Cardiac septum (tissue), 1 donor: ENCODE results near the gene ZNF836. TPM values are rescaled to one million over a fixed set of nuclear protein-coding genes. Genes with fewer than 3 reads are reported as not detected.

Source experiments
- DNase-seq: peaks from one replicate; pipeline ENCODE4 v3.0.0-alpha.2; 2020; ENCODE audit warnings: low spot score
- intact Hi-C: fragments of 100-400 bp; cut with DNase I; formaldehyde crosslinking; loops from one replicate; pipeline ENCODE4 v1.14.0; 2022
- total RNA-seq: library from RNA; stranded (reverse); fragmentation: NEBNext Ultra II Directional; extraction: Animal tissue kit (Norgen Biotek cat#: 25700); gene quantifications from one replicate; pipeline ENCODE4 v1.2.1, GENCODE V29; 2021
- donor health status: DM: no; HTN: no; CAD: no.

Gene ZNF836
- total RNA-seq, 1 donor from 2014 or later = 5.9 TPM

- DNase-seq = peak; percentile 100
- intact Hi-C loops = loop anchor here (1.0 kb wide), 2 partner anchors 19 to 51 kb away; partner anchors contain the start of genes ZNF616 and ZNF836
Observed at GRCh38 chr19:52189735-52190486, 18.5 kb upstream of the ZNF836 start, which contains the start of gene PPP2R1A. Gene PPP2R1A, plus strand, starts transcription at chr19:52190052. Its CDS starts 45 bp downstream, at chr19:52190097.

GRCh38 chr19:52188822-52189734 lies 17.7 kb upstream of the ZNF836 start:
- DNase-seq = no peak
- intact Hi-C loops = loop anchor here (1.0 kb wide), 2 partner anchors 18 to 50 kb away; partner anchors contain the start of genes ZNF616 and ZNF836

- intact Hi-C loops = no loop called here
Observed at GRCh38 chr19:52187407-52187806, 16.0 kb upstream of the ZNF836 start.

GRCh38 chr19:52176574-52176973 lies 5.2 kb upstream of the ZNF836 start:
- intact Hi-C loops = no loop called here
- DNase-seq = no peak

More at GRCh38 chr19:52187407-52187806, 16.0 kb upstream of the ZNF836 start:
- DNase-seq = no peak

- DNase-seq = no peak
- intact Hi-C loops = loop anchor here (5.0 kb wide), 1 partner anchor 35 kb away; the partner anchor contains the start of gene ZNF616
Observed at GRCh38 chr19:52172347-52172746, 926 bp upstream of the ZNF836 start.

- intact Hi-C loops = loop anchor here (1.0 to 5.0 kb wide), 2 partner anchors 18 to 34 kb away; partner anchors contain the start of gene ZNF616
- no peak for DNase-seq
Observed at GRCh38 chr19:52170863-52171320, 529 bp downstream of the ZNF836 start.

- intact Hi-C loops = loop anchor here (5.0 kb wide), 1 partner anchor 33 kb away; the partner anchor contains the start of gene ZNF616
- no peak for DNase-seq
Observed at GRCh38 chr19:52170304-52170703, 1.1 kb downstream of the ZNF836 start.

- intact Hi-C loops = no loop called here
- no peak for DNase-seq
Observed at GRCh38 chr19:52155596-52156359, 15.6 kb downstream of the ZNF836 start.

GRCh38 chr19:52148256-52148655 lies 23.2 kb downstream of the ZNF836 start:
- intact Hi-C loops = no loop called here
- no peak for DNase-seq

GRCh38 chr19:52142001-52142595 lies 29.3 kb downstream of the ZNF836 start:
- no peak for DNase-seq
- intact Hi-C loops = no loop called here

- no peak for DNase-seq
- intact Hi-C loops = no loop called here
Observed at GRCh38 chr19:52141203-52141602, 30.2 kb downstream of the ZNF836 start.

- no peak for DNase-seq
- intact Hi-C loops = no loop called here
Observed at GRCh38 chr19:52140032-52140710, 31.2 kb downstream of the ZNF836 start.

GRCh38 chr19:52139252-52140031 lies 32.0 kb downstream of the ZNF836 start, which contains the start of gene ZNF616:
Gene ZNF616, minus strand, starts transcription at chr19:52139938. Its CDS starts 9,426 bp downstream, at chr19:52130512.
- peak; percentile 99 for DNase-seq
- intact Hi-C loops = loop anchor here (1.0 to 5.0 kb wide), 3 partner anchors 33 to 99 kb away; partner anchors contain the start of gene ZNF836

- intact Hi-C loops = loop anchor here (1.0 to 5.0 kb wide), 3 partner anchors 33 to 99 kb away; partner anchors contain the start of gene ZNF836
- no peak for DNase-seq
Observed at GRCh38 chr19:52138983-52139251, 32.5 kb downstream of the ZNF836 start.

GRCh38 chr19:52138278-52138982 lies 33.0 kb downstream of the ZNF836 start:
- intact Hi-C loops = loop anchor here (5.0 kb wide), 1 partner anchor 34 kb away; the partner anchor contains the start of gene ZNF836
- DNase-seq = no peak

- intact Hi-C loops = no loop called here
- DNase-seq = no peak
Observed at GRCh38 chr19:52120286-52120685, 51.1 kb downstream of the ZNF836 start.
